Activated CD4-positive, alpha-beta memory T cell treated with anti-CD3 and anti-CD28 coated beads for 36 hours (primary cell): ENCODE data around the gene FAS. TPM values are rescaled to one million over a fixed set of nuclear protein-coding genes. Genes with fewer than 3 reads are reported as not detected.

Experiments used
- CTCF ChIA-PET: fragments of 350-600 bp; sonication (Branson Sonifier 250); formaldehyde crosslinking; loops from one replicate; lab custom pipeline; 2021; ENCODE audit warnings: antibody characterized with exemption, inconsistent platforms; lab: Charles Lee
- POLR2A ChIA-PET: fragments of 350-600 bp; sonication (Branson Sonifier 250); formaldehyde crosslinking; loops from one replicate; lab custom pipeline; 2021; ENCODE audit warnings: antibody characterized with exemption; lab: Charles Lee
- DNase-seq: peaks from one replicate; pipeline ENCODE4 v3.0.0-alpha.2; 2020
- H3K27ac Mint-ChIP-seq: one replicate; pipeline ENCODE4 v1.8.0; 2021; ENCODE audit warnings: mixed read lengths
- H3K27me3 Mint-ChIP-seq: one replicate; pipeline ENCODE4 v1.8.0; 2021; ENCODE audit warnings: mixed read lengths
- H3K36me3 Mint-ChIP-seq: one replicate; pipeline ENCODE4 v1.8.0; 2021; ENCODE audit warnings: mixed read lengths
- H3K4me1 Mint-ChIP-seq: one replicate; pipeline ENCODE4 v1.8.0; 2021; ENCODE audit warnings: low read depth, mixed read lengths
- H3K4me3 Mint-ChIP-seq: one replicate; pipeline ENCODE4 v1.8.0; 2021; ENCODE audit warnings: mild to moderate bottlenecking, mixed read lengths
- H3K9me3 Mint-ChIP-seq: one replicate; pipeline ENCODE4 v1.8.0; 2021; ENCODE audit warnings: mixed read lengths
- intact Hi-C: fragments of 100-400 bp; cut with micrococcal nuclease; formaldehyde crosslinking; loops from one replicate; pipeline ENCODE4 v1.15.1; 2023
- total RNA-seq, 2 experiments: library from RNA; stranded (reverse); gene quantifications; one replicate each; pipeline ENCODE4 v1.2.3, GENCODE V29; 2021

FAS gene
- total RNA-seq, 2 experiments from 2014 or later: 62.2 to 63.5 TPM

GRCh38 chr10:89035461-89035860 lies 44.9 kb downstream of the FAS start:
- POLR2A ChIA-PET: no interaction called here
- intact Hi-C loops: loop anchor here (10.0 kb wide), 1 partner anchor 519 kb away; no protein-coding TSS in a partner anchor
- Mint-ChIP-seq H3K27ac (no peak overlapping the region), H3K36me3 (peaks cover 2% of the 10 kb centered on the region), H3K4me3 (no peak overlapping the region), H3K27me3 (no peaks in the 10 kb centered on the region), H3K9me3 (no peaks in the 10 kb centered on the region), H3K4me1 (peaks cover 32% of the 10 kb centered on the region)
- DNase-seq: no peak
- CTCF ChIA-PET: interaction anchor here (0.9 to 1.9 kb wide), 3 partner anchors 101 to 182 kb away, joined by 4 to 6 read pairs (median 5); no protein-coding TSS in a partner anchor

- DNase-seq: no peak
- Mint-ChIP-seq H3K36me3 (peaks cover 3% of the 10 kb centered on the region), H3K27ac (no peak overlapping the region), H3K27me3 (no peaks in the 10 kb centered on the region), H3K4me3 (no peak overlapping the region), H3K9me3 (no peaks in the 10 kb centered on the region), H3K4me1 (peaks cover 16% of the 10 kb centered on the region)
- intact Hi-C loops: loop anchor here (10.0 kb wide), 1 partner anchor 518 kb away; no protein-coding TSS in a partner anchor
- CTCF ChIA-PET: interaction anchor here (1.2 to 1.9 kb wide), 3 partner anchors 102 to 177 kb away, joined by 3 to 6 read pairs (median 4); no protein-coding TSS in a partner anchor
- POLR2A ChIA-PET: no interaction called here
Observed at GRCh38 chr10:89037096-89037495, 46.5 kb downstream of the FAS start.

GRCh38 chr10:89042562-89042961 lies 52.0 kb downstream of the FAS start:
- no peak overlapping the region for H3K27ac Mint-ChIP-seq
- ChIA-PET CTCF (interaction anchor here (0.9 to 1.4 kb wide), 4 partner anchors 13 to 175 kb away, joined by 3 to 6 read pairs (median 3); no protein-coding TSS in a partner anchor), POLR2A (no interaction called here)
- peaks cover 5% of the 10 kb centered on the region for H3K4me1 Mint-ChIP-seq
- DNase-seq: no peak
- H3K27me3 Mint-ChIP-seq: no peaks in the 10 kb centered on the region
- H3K36me3 Mint-ChIP-seq: peaks cover 8% of the 10 kb centered on the region
- intact Hi-C loops: no loop called here
- H3K4me3 Mint-ChIP-seq: no peak overlapping the region
- H3K9me3 Mint-ChIP-seq: no peaks in the 10 kb centered on the region

GRCh38 chr10:89043052-89043451 lies 52.5 kb downstream of the FAS start:
- POLR2A ChIA-PET: no interaction called here
- Mint-ChIP-seq H3K36me3 (peaks cover 10% of the 10 kb centered on the region), H3K4me3 (no peak overlapping the region)

GRCh38 chr10:89047397-89047796 lies 56.8 kb downstream of the FAS start:
- Mint-ChIP-seq H3K4me3 (no peak overlapping the region), H3K9me3 (no peaks in the 10 kb centered on the region), H3K4me1 (peaks cover 5% of the 10 kb centered on the region), H3K36me3 (peaks cover 5% of the 10 kb centered on the region), H3K27ac (no peak overlapping the region), H3K27me3 (no peaks in the 10 kb centered on the region)
- intact Hi-C loops: no loop called here
- ChIA-PET POLR2A (no interaction called here), CTCF (no interaction called here)
- no peak for DNase-seq

More at GRCh38 chr10:89043052-89043451, 52.5 kb downstream of the FAS start:
- peaks cover 5% of the 10 kb centered on the region for H3K4me1 Mint-ChIP-seq
- DNase-seq: no peak
- H3K27ac Mint-ChIP-seq: no peak overlapping the region
- no peaks in the 10 kb centered on the region for H3K27me3 Mint-ChIP-seq
- H3K9me3 Mint-ChIP-seq: no peaks in the 10 kb centered on the region
- CTCF ChIA-PET: interaction anchor here (0.9 to 1.4 kb wide), 4 partner anchors 13 to 174 kb away, joined by 3 to 6 read pairs (median 3); no protein-coding TSS in a partner anchor
- intact Hi-C loops: no loop called here

- CTCF ChIA-PET: no interaction called here
- no peak for DNase-seq
Observed at GRCh38 chr10:89051593-89051992, 61.0 kb downstream of the FAS start.

GRCh38 chr10:89053555-89053954 lies 63.0 kb downstream of the FAS start:
- Mint-ChIP-seq H3K4me3 (no peak overlapping the region), H3K9me3 (no peaks in the 10 kb centered on the region), H3K27me3 (no peaks in the 10 kb centered on the region), H3K36me3 (no peaks in the 10 kb centered on the region), H3K27ac (no peak overlapping the region), H3K4me1 (no peaks in the 10 kb centered on the region)
- ChIA-PET POLR2A (no interaction called here), CTCF (no interaction called here)
- no peak for DNase-seq
- intact Hi-C loops: no loop called here

More at GRCh38 chr10:89051593-89051992, 61.0 kb downstream of the FAS start:
- POLR2A ChIA-PET: no interaction called here
- peaks cover 3% of the 10 kb centered on the region for H3K36me3 Mint-ChIP-seq
- H3K4me3 Mint-ChIP-seq: no peak overlapping the region
- no peaks in the 10 kb centered on the region for H3K4me1 Mint-ChIP-seq
- H3K27me3 Mint-ChIP-seq: no peaks in the 10 kb centered on the region
- intact Hi-C loops: no loop called here
- H3K9me3 Mint-ChIP-seq: no peaks in the 10 kb centered on the region
- H3K27ac Mint-ChIP-seq: no peak overlapping the region

- Mint-ChIP-seq H3K36me3 (no peaks in the 10 kb centered on the region), H3K4me3 (no peak overlapping the region), H3K27me3 (no peaks in the 10 kb centered on the region), H3K9me3 (no peaks in the 10 kb centered on the region), H3K27ac (no peak overlapping the region), H3K4me1 (no peaks in the 10 kb centered on the region)
- intact Hi-C loops: no loop called here
- no peak for DNase-seq
- CTCF ChIA-PET: interaction anchor here (0.7 to 2.6 kb wide), 3 partner anchors 25 to 118 kb away, joined by 3 to 8 read pairs (median 4); no protein-coding TSS in a partner anchor
- POLR2A ChIA-PET: no interaction called here
Observed at GRCh38 chr10:89055159-89055558, 64.6 kb downstream of the FAS start.

- POLR2A ChIA-PET: no interaction called here
- intact Hi-C loops: no loop called here
- DNase-seq: no peak
- Mint-ChIP-seq H3K4me3 (no peak overlapping the region), H3K36me3 (no peaks in the 10 kb centered on the region), H3K27me3 (peaks cover under 1% of the 10 kb centered on the region), H3K4me1 (no peaks in the 10 kb centered on the region), H3K27ac (no peak overlapping the region), H3K9me3 (no peaks in the 10 kb centered on the region)
- CTCF ChIA-PET: interaction anchor here (0.7 to 1.4 kb wide), 3 partner anchors 23 to 155 kb away, joined by 3 to 5 read pairs (median 3); no protein-coding TSS in a partner anchor
Observed at GRCh38 chr10:89062861-89063260, 72.3 kb downstream of the FAS start.

GRCh38 chr10:89063465-89063864 lies 72.9 kb downstream of the FAS start:
- POLR2A ChIA-PET: no interaction called here
- Mint-ChIP-seq H3K27me3 (peaks cover 4% of the 10 kb centered on the region), H3K36me3 (no peaks in the 10 kb centered on the region), H3K4me3 (no peak overlapping the region), H3K9me3 (no peaks in the 10 kb centered on the region), H3K27ac (no peak overlapping the region), H3K4me1 (no peaks in the 10 kb centered on the region)
- DNase-seq: no peak
- intact Hi-C loops: no loop called here
- CTCF ChIA-PET: interaction anchor here (0.6 to 1.4 kb wide), 3 partner anchors 38 to 154 kb away, joined by 3 to 5 read pairs (median 4); no protein-coding TSS in a partner anchor

- DNase-seq: no peak
- intact Hi-C loops: no loop called here
- H3K4me3 Mint-ChIP-seq: no peak overlapping the region
- no peaks in the 10 kb centered on the region for H3K36me3 Mint-ChIP-seq
- H3K27me3 Mint-ChIP-seq: peaks cover 4% of the 10 kb centered on the region
- no peaks in the 10 kb centered on the region for H3K4me1 Mint-ChIP-seq
- no peaks in the 10 kb centered on the region for H3K9me3 Mint-ChIP-seq
- ChIA-PET CTCF (no interaction called here), POLR2A (no interaction called here)
- H3K27ac Mint-ChIP-seq: no peak overlapping the region
Observed at GRCh38 chr10:89064748-89065147, 74.2 kb downstream of the FAS start.
